NCI-H345 (cell line): ENCODE results near the gene APEX2.
"Not testable (repeated sequence)": the region's sequence is repeated elsewhere in the genome, so short reads cannot be mapped to it uniquely, and the experiment has no call there.

Source experiments
- DNase-seq: peaks from one replicate; lab custom pipeline; 2025; lab: John Stamatoyannopoulos, UW

The APEX2 gene, protein sequence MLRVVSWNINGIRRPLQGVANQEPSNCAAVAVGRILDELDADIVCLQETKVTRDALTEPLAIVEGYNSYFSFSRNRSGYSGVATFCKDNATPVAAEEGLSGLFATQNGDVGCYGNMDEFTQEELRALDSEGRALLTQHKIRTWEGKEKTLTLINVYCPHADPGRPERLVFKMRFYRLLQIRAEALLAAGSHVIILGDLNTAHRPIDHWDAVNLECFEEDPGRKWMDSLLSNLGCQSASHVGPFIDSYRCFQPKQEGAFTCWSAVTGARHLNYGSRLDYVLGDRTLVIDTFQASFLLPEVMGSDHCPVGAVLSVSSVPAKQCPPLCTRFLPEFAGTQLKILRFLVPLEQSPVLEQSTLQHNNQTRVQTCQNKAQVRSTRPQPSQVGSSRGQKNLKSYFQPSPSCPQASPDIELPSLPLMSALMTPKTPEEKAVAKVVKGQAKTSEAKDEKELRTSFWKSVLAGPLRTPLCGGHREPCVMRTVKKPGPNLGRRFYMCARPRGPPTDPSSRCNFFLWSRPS

GRCh38 chrX:54999717-55000598 lies at the start of gene APEX2:
TSS of gene APEX2 (plus strand) at chrX:55000363. CDS start at chrX:55000423, 60 bp downstream.
- peak; percentile 94 for DNase-seq

DNA sequence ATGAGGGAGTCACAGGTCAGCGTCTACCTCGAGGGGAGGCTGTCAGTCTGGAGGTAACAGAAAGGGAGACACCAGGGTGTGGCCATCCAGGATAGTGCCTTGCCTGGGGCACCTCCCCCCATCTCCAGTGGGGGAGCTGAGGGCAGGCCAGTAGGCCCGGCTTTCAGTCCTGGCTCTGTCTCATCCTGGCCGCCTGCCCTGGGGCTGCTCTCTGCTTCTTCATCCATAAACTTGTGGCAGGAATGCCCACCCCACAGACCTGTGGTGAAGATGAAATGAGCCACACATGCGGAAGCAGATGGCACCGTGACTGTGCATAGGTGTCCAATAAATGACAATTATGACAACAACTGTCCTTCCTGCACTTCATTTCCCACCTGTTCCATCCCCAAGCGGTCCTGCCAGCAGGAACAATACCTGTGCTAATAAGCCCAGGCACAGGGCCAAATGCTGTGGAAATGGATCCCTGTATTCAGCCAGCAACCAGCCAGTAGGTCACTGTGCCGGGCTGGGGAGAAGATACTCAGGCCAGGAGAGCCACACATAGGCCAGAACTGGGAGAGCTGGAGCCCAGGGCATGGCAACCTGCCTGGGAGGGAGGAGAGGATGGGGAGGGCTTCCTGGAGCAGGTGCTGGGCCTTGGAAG lies 49.3 kb upstream of the APEX2 start:
- peak; percentile 89 for DNase-seq

GRCh38 chrX:54961750-54962149 lies 38.4 kb upstream of the APEX2 start:
- DNase-seq, result no peak

DNA sequence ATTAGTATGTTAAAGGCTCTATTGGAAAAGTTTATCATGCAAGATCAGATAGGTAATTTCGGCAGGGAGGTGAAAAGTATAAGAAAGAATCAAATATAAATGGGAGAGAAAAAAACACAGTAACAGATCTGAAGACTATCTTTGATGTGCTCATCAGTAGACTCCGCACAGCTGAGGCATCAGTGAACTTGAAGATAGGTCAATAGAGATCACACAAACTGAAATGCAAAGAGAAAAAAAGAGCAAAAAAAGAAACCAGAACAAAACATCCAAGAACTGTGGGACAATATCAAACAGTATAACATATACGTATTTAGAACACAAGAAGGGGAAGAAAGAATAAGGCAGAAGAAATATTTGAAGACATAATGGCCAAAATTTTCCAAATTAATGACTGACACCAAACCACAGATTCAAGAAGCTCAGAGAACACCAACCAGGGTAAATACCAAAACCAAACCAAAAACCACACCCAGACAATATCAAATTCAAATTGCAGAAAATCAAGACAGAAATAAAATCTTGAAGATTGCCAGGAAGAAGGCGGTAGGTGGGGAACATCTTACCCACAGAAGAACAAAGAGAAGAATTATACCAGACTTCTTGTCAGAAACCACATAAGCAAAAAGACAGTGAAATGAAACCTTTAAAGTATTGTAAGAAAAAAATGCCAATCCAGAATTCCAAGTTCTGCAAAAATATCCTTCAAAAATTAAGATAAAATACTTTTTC lies 35.2 kb upstream of the APEX2 start:
- no peak for DNase-seq

DNA sequence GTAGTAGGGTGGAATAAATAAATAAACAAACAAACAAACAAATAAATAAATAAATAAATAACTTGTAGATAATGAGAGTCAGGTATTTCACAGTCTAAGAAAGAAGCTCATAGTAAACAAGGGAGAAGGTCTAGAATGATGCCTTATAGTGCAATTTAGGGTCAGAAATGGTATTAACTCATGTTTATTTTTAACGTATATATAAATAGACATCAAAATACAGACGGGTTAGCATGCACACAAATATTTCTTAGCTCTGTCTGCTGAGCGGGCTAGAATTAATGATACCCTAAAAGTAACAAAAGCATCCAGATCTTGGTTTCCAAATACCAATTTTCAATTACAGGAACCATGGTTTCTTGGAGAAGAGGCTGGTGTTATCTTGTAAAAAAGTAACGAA lies 22.8 kb upstream of the APEX2 start:
- no peak for DNase-seq

GRCh38 chrX:54978448-54978847 lies 21.7 kb upstream of the APEX2 start:
- DNase-seq, result no peak

DNA sequence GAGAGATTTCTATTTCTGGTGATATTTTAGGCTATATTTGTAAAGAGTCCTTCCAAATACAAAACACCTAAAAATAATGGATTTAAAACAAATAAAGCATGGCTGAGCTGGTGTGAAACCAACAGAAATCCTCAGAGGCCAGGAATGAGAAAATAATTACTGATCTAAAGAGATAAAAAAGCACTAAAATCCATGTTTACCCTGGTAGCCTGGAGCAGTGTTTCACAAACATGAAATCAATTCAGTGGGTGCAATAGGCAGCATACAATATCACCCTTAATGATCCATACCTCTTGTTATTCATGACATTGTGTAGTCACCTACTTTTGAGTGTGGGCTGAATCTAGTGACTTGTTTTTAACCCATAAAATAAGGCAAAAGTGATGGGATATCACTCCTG lies 20.7 kb upstream of the APEX2 start:
- no peak for DNase-seq

- no peak for DNase-seq
These were observed 19.8 kb upstream of the APEX2 start for GRCh38 chrX:54980334-54980733.

DNA sequence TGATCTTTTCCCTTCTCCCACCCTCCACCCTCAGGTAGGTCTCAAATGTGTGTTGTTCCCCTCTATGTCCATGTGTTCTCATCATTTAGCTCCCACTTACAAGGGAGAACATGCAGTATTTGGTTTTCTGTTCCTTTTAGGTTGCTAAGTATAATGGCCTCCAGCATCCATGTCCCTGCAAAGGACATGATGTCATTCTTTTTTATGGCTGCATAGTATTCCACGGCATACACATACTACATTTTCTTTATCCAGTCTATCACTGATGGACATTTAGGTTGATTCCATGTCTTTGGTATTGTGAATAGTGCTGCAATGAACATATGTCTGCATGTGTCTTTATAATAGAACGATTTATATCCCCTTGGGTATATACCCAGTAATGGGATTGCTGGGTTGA lies 16.9 kb upstream of the APEX2 start:
- DNase-seq, result not testable (repeated sequence)

DNA sequence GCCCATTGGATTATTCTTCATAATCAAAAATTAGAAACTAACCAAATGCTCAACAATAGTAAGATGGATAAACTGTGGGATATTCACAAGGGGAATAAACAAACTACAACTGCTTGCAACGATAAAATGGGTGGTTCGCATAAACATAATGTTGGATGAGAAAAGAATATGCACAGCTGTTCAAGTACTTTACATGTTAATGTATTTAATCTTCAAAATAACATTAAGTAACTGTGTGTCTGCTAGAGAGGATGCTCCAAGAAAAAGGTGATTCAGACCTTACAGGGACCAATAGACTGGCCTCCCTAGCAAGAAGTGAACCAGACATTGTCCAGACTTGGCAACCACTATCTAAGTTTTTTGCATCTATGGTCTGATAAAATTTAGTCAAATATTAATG lies 8.5 kb upstream of the APEX2 start:
- DNase-seq, result no peak

DNA sequence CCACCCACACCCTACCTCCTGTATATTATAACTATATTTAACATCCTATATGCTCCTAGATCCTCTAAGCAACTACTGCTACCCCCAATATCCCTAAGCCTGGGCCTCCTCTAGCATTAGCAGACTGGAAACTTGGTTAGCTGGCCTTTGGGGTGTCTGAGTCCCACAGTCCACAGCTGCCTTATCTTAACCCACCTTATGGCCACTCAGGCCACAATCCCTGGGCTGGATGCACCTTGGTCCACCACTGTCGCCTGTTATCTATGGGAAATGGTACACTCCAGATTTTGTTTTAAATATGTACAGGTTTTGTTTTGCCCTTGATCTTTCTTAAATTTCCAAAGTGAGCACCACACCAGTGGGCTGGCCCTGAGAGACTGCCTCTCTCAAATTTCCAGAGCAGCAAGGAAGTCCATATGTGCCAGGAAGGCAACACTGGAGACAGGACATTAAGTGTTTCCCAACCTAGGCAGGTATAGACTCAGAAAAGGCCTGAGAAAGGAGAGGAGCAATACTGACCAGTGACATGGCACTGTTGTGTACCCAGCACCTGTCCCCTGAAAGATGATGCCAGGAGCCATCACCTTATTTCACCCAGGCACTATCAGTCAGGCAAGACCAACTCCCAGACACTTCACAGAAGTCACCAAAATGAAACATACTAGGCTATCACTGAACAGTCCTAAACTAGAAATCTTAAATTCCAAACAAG lies 7.1 kb upstream of the APEX2 start:
- DNase-seq, result no peak

GRCh38 chrX:54994099-54994498 lies 6.1 kb upstream of the APEX2 start, which contains the start of gene PFKFB1:
TSS of gene PFKFB1 (minus strand) at chrX:54994188. CDS start at chrX:54994007, 181 bp downstream.
- no peak for DNase-seq

DNA sequence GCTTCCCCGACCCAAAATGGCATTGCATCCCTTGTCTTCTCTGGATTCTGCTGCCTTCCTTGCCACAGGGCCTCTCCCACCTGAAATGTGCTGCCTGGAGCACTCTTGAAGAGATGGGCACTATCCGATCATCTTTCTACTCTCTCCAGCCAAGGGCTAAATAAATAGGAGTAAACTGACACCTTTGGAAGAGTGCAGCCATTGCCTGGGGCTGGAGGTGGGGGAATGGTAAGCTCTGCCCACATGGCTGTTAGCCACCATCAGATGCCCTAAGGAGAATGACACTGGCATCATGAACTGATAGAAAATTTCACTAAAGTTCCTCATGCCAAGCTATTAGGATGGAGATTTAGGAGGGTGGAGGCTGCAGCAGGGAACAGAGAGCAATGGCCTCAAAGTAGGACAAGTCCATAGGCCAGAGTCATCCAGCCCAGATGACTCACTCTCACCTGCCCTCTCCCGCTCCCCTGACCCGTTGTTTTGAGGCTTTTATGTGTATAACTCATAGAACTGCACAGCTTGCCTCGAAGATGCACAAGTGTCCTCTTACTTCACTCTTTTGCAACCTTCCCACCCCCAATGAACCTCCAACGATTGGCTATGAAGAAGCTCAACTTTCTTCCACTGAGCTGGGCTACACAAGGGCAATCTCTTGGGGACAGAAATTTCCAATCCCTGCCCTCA lies 5.4 kb upstream of the APEX2 start:
- no peak for DNase-seq

DNA sequence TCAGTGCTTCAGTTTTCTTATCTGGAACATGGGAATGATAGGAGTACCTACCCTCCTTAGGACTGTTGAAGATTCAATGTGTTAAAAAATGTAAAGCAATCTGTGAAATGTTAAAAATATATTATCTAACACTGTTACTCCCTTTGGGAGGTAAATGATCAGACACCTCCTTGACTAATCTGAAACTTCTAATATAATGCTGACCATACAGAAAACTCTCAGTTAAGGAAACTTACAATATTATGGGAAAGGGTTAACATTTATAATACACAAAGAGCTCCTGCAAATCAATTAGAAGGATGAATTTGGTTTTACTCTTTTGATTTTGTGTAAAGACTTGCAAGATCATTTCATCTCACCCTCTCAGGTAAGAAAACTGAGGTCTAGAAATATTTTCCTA lies 4.5 kb upstream of the APEX2 start:
- DNase-seq, result no peak

- DNase-seq, result no peak
These were observed 4.1 kb downstream of the APEX2 start for GRCh38 chrX:55004231-55004630.

GRCh38 chrX:55005256-55005655 lies 5.1 kb downstream of the APEX2 start:
- DNase-seq, result no peak

DNA sequence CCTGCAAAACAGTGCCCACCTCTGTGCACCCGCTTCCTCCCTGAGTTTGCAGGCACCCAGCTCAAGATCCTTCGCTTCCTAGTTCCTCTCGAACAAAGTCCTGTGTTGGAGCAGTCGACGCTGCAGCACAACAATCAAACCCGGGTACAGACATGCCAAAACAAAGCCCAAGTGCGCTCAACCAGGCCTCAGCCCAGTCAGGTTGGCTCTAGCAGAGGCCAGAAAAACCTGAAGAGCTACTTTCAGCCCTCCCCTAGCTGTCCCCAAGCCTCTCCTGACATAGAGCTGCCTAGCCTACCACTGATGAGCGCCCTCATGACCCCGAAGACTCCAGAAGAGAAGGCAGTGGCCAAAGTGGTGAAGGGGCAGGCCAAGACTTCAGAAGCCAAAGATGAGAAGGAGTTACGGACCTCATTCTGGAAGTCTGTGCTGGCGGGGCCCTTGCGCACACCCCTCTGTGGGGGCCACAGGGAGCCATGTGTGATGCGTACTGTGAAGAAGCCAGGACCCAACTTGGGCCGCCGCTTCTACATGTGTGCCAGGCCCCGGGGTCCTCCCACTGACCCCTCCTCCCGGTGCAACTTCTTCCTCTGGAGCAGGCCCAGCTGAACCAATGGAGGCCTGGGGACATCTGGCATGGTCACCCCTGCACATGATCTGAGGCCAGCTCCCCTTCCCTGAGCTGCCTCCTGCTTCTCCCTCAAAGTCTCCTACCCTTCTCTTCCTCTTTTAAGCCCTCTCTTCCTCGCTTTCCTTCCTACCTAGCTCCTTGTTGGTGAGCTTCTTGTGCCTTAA lies 6.9 kb downstream of the APEX2 start:
- DNase-seq, result no peak

DNA sequence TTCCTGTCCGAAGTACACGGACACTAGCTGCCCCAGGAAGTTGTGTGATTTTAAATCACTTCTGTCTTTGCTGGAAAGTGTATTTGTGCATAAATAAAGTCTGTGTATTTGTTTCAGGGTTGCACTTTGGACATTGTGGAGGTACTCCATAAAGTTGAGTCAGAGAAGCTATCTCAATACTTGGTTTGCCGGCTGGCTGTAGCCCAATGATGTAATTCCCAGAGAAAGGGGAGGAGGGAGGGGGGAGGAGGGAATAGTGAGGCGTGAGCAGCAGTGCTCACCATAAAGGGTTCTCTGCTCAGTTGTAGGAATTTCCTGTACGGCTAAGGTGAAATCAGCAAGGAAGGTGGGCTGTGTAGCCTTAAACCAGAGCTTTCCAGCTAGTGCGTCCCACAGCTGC lies 7.5 kb downstream of the APEX2 start:
- DNase-seq, result no peak

DNA sequence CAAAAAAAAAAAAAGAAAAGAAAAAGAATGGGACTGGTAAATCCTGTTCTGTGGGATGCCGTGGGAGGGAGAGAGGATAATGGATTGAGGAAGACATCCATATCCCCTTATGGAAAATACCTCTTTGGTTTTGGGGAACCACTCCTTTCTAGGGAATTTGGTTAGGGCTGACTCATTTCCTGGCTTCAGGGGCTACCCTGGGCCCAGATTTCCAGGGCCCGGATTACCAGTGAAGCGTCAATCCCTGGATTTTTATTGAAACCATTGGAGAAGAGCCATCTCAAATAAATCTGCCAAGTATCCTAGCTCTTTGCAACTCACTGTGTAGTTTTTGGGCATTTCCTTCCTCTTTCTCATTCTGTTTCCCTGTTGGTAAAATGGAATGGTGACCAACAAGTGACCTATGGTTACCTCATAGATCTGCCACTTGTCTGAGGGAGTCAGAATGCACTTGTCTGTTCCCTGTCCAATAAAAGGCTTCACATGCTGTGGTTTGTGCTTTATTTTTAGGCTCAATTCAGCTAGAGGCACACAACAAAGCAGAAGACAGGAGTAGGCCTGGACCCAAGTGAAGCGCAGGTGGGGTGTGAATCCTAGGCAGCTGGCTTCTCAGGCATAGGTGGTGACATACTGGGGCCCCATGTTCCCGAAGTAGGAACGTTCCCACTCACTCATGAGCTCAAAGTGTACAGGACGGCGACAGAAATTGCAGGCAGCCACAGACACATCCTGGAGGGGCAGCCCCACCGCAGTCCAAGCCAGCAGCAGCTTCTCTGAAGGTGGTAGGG lies 8.6 kb downstream of the APEX2 start:
- DNase-seq, result no peak
